ENCODE results near the gene ECI1.

GRCh38 chr16:2260250-2260649, 8.9 kb upstream of the ECI1 start:
- TF ChIP-seq POLR2A (IDR thresholded peaks at IDR 0.05; ENCODE audit: low read depth, low read length) (no peak), RAD21 (IDR thresholded peaks at IDR 0.05; ENCODE audit: low read length) (no peak), CTCF (conservative IDR thresholded peaks at IDR 0.05; ENCODE audit: low read depth, low read length) (no peak), MAZ (IDR thresholded peaks at IDR 0.05; ENCODE audit: borderline replicate concordance, low read depth, low read length) (no peak), CEBPB (IDR thresholded peaks at IDR 0.05; ENCODE audit: low read depth, low read length) (no peak), BHLHE40 (IDR thresholded peaks at IDR 0.05; ENCODE audit: low read depth, low read length) (no peak), RFX5 (IDR thresholded peaks at IDR 0.05; ENCODE audit: low read depth, low read length) (no peak), NFE2L2 (IDR thresholded peaks at IDR 0.05; ENCODE audit: low read depth, low read length) (no peak)
- TF ChIP-seq, protein P1, sequence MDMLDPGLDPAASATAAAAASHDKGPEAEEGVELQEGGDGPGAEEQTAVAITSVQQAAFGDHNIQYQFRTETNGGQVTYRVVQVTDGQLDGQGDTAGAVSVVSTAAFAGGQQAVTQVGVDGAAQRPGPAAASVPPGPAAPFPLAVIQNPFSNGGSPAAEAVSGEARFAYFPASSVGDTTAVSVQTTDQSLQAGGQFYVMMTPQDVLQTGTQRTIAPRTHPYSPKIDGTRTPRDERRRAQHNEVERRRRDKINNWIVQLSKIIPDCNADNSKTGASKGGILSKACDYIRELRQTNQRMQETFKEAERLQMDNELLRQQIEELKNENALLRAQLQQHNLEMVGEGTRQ (IDR thresholded peaks at IDR 0.05; ENCODE audit: low read depth, low read length), result no peak

All from IMR-90 (cell line).